NCI-H1694 treated with DMSO at 0.1 percent for 48 hours (cell line): ENCODE measurements around the gene ARSG.

Experiments
- DNase-seq: peaks from one replicate; lab custom pipeline; 2025; lab: John Stamatoyannopoulos, UW

ARSG gene

DNA sequence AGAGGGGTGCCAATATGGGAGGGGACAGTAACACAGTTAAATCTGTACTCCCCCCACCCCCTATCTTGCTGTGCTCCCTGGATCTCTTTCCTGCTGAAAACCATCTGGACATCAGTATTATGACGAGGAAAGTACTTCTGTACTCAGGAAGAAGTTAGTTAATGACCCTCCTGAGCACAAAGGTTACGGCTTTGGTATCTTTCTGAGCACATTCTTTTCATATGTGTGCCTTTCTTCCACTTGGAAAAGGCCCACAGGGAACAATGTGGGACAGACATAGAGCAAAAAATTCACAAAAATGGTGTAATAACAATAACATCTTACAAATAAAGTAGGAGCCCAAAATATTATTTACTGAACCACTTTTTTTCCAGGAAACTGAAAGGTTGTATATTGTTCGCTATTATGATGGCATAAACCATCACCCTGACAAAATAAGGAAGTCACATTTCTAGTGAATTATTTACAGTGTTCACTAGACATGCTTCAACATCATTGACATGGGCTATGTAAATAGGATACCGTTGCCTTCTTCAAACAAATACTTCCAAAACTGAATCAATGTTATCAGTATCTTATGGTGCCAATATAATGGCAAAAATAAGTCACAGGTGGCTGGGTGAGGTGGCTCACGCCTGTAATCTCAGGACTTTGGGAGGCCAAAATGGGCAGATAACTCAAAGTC, 160.5 kb downstream of the ARSG start:
- no peak for DNase-seq

GRCh38 chr17:68452724-68453290, 161.5 kb downstream of the ARSG start:
- DNase-seq = no peak

GRCh38 chr17:68453991-68454665, 162.8 kb downstream of the ARSG start:
- no peak for DNase-seq

DNA sequence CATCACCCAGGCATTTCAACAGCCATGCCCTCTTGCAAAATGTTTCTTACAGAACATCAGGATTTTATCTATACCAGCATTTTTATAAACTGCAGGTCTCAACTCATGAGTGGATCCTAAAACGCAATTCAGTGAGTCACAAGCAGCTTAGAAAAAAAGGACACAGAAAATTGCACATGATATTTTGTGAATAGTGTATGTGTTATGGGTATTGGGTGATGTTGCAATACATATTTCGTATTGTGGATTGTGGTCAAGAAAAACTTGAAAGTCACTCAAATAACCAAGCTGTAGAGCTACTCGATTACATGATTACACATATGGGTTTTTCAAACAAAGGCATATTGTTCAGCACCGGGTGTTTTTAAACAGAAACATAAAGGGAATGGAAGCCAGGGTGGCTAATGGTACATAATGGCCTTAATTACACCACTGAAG, 164.6 kb downstream of the ARSG start:
- DNase-seq = no peak

- peak; percentile 23 for DNase-seq
Measured at GRCh38 chr17:68456339-68457167, 165.3 kb downstream of the ARSG start.

DNA sequence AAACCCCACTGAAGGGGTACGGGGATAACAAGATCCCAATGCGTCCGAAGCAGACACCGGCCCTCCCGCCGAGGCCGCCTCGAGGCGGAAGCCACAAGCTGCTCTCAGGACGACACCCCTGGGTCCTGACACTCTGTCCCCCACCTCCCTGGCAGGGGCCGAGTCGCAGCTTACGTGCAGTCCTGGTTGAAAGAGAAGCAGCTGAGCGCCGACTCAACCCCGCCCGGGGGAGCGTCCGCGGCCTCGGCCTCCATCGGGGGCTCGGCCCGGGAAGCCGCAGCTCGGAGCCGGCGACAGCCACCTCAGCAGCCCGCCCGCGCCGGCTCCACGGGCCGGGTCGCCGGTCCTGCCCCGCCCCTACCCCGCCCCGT, 165.9 kb downstream of the ARSG start, which contains the start of gene WIPI1:
TSS of gene WIPI1 (minus strand) at position 329 of the 371 bp plus-strand sequence. CDS start at position 254, 75 bp downstream.
- DNase-seq = peak; percentile 37

DNA sequence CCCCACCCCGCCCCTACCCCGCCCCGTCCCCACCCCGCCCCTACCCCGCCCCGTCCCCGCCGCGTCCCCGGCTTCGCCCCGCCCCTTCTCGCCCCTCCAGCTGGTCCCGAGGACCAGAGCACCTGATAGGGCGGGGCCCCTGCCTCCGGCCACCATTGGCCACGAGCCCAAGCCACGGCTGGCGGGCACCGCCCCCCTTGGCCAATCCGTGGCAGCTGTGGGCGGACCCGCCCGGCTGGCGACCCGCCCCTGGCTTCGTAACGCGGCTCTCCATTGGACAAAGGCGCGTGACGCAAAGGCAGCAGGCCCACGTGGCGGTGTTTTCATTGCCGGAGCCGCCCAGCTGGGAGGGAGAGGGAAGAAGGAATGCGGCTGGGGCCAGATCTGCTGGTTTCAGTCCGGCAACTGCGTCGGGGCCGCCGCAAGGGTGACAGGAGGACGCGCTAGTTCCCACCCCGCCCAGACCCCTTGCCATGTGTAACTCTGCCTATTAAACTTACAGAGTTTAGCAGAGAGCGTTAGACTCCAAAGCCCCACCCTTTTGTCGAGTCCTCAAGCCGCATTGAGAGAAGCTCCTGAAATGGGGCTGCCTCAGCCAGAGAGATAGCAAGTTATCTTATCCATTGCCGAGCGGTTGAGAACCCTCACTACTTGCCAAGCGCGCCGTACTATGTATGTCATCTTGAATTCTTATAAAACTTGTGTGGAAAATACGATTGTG, 166.4 kb downstream of the ARSG start:
- DNase-seq = peak; percentile 95

DNA sequence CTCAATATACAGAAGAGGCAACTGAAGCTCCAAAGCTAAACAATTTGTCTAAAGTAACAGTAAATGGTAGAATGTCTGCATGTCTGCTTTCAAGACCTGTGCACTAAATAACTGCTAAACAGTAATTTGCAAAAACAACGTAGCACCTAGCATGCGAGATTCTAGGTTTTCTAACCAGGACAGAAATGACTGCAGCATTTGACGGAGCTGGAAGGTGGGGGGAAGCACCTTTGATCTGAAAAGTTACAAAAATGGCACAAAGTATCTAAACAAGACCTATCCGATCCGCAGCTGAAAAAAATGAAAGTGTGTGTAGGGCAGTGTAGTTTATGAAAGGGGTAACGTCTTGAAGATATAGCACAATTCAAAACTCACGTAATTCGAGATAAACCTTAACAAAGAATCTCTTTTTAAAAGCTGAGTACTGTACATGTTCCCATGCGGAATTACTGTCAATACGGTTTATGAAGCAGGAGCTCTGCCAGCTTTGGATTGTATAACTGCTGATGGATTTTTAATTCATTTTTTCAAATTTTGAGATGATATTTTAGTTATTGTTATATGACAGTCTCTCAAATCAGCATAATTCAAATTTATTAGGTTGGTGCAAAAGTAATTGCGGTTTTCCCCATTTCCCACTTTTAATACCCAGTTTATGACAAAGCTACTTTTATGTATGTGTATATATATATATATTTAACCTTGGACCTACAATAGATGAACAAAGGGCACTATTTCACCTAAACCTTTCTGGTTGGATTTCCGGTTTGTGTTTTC, 167.2 kb downstream of the ARSG start:
- no peak for DNase-seq

- no peak for DNase-seq
Measured at GRCh38 chr17:68459037-68459639, 167.8 kb downstream of the ARSG start.

- no peak for DNase-seq
Measured at GRCh38 chr17:68460146-68460545, 168.9 kb downstream of the ARSG start.

GRCh38 chr17:68460715-68461114, 169.4 kb downstream of the ARSG start:
- DNase-seq = no peak

GRCh38 chr17:68461122-68461539, 169.8 kb downstream of the ARSG start:
- no peak for DNase-seq

DNA sequence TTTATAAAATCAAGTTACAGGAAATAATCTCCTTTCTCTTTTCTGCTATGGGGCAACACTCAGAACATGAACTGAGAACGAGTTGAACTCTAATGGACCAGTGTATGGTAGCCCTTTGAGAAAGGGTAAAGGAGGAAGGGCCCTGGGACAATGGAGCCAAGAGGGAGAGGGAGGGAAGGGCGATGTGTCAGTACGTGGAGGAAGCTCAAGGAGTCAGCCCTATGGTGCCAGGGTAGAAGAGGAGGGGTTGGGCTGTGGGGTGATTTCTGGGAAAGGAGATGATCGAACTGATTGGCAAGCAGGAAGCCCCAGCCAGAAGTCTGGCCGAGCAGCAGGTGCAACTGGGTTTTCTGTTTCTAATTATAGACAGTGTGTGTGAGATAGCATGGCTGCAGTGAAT, 170.3 kb downstream of the ARSG start:
- no peak for DNase-seq

DNA sequence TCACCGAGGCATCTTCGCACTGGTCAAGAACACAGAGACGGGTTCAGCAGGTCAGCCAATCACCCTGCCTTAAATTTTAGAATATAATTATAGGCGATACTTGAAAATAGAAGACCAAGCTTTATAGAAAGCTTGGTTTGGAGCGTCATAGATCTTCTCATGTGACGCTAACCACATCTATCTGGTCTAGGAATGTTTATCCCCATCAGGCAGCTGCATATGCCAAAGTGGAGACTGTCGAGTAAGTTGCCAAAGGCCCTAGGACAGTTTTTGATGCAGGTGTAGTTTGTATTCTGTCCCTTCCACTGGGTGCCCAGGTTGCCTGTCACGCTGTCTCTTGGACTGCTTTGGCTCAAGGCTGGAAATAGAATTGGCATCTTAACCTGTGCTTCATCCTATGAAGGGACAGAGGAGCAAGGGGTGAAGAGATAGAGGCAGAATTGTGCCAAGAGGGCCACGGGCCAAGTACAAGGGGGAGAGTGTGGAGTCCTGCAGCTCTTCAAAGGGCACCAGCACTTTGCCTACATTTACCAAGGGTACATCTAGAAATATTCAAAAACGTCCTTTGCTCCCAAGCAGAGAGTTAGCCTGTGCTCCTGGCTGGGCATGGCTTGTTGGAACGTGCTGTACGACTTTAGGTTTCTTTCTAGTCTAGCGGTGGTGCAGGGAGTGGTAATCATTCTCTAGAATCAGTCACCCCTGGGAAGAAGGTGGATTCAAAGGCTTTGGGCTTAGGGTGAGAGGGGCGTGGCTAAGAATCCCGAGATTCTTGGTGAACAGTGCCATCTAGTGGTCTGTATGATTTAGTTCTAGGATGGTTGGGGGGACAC, 171.3 kb downstream of the ARSG start:
- peak; percentile 88 for DNase-seq

DNA sequence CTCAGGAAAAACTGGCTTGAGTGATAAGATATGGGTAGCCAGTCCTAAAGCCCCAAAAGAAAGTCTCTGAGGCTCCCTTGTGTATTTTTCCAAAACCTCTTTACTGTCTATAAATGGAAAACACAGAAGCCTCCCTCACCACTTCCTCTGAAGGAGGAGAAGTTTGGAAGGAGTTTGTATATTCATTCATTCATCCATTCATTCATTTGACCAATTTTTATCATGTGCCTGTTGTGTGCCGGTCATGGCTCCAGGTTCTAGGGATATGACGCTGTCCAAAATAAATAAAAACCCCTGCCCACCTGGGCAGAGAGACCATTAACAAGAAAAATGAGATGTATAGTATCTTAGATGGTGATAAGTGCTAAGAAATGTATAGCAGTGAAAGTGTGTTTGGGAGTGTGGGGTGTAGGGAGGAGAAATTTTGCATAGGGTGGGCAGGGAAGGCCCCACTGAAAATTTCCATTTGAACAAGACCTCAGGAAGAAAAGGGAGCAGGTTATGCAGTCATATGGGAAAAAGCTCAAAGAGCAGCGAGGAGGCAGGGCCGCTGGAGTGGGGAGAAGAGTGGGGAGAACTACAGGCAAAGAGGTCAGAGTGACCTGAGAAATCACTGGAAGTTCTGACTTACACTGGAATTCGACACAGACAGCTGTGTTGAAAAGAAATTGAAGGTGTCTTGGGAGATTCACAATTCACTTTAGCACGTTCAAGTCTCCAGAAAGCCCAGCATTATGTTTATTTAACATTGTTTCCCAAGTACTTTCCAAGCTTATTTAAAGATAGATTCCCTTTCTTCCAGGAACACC, 172.1 kb downstream of the ARSG start:
- no peak for DNase-seq

DNA sequence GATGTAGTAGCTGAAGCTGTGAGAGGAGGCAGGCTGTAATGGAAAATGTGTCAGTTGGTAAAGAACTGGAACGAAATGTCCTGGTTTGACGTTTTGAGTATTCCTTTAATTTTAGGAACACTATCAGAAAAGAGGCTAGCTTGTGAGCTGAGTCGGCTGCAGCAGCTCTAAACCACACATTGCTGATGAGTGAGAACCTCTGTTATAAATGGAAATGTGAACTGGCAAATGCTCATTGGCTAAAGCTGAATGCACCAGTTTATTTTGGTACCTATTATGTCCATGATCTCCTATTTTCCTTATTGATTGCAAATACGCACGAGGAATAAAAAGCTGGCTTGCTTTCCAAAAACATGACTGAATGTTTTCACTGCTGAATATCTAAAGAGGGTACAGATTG, 177.0 kb downstream of the ARSG start:
- no peak for DNase-seq

DNA sequence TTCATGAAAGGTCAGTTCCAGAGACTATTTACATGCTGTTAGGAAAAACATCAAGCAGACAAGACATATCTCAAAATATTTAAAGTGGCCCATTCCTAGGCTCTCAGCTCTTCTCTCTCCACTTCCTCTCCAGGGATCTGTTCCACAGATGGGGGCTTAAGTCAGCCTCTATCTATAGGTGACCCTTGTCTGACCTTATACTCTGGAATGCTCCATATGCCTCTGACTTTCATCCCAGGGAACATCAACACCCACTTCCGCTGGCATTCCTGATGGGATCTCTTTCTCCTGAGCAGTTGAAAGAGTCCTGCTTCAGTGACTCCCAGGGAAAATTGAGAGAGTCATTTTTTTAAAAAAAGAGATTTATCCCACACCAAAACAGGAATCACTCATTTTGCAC, 177.5 kb downstream of the ARSG start:
- no peak for DNase-seq
